GM21737 (cell line): ENCODE measurements around the gene C3orf80.
"Not testable (repeated sequence)": the region's sequence is repeated elsewhere in the genome, so short reads cannot be mapped to it uniquely, and the experiment has no call there.

Source experiments
- ATAC-seq: cut with Tn5 transposase; IDR thresholded peaks from one replicate; pipeline ENCODE4 v1.9.1; 2021; ENCODE audit warnings: mild to moderate bottlenecking, moderate library complexity; ENCODE audit not compliant: unreplicated experiment

C3orf80 gene

DNA sequence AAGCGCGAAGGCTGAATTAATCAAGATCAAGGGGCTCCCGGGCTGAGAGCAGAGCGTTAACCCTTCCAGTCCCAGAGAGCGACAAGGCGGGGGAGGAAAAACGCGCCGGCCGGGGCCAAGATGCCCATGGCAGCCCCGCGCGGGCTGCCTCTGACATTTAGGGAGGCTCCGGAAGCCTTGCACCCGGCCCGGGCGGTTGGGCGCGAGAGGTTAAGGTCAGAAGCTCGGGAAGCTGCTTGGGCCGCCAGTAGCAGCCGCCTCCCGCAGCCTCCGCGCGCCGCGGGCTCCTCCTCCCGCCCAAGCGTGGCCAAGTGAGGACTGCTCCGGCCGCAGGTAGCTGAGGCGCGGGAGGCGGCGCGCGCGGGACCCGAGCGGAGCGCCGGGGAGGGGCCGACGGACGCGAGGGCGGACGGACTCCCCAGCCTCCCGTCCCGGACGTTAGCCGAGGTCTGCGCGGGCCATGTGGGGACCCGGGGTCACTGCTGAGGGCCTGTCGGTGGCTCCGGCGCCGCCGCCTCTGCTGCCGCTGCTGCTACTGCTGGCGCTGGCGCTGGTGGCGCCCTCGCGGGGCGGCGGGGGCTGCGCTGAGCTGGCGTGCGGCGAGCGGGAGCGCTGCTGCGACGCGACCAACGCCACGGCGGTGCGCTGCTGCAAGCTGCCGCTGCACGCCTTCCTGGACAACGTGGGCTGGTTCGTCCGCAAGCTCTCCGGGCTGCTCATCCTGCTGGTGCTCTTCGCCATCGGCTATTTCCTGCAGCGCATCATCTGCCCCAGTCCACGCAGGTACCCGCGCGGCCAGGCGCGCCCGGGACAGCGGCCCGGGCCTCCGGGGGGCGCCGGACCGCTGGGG lies at the start of gene C3orf80:
C3orf80 (plus strand) TSS at position 247 of the 850 bp plus-strand sequence; CDS start at position 461, 214 bp downstream.
- ATAC-seq: peak; percentile 79

DNA sequence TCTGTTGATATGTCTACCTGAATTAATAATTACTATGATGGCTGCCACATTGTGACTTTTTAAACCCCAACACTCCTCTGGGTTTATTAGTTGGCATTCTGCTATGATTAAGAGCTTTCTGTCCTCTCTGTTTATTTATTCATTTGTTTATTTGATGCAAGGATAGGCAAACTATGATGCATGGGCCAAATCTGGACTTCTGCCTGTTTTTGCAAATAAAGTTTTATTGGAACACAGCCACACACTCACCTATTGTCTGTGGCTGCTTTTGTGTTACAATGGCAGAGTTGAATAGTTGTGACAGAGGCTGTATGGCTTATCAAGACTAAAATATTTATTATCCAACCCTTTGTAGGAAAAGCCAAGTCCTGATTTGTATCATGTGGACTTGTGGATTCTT lies 48.3 kb upstream of the C3orf80 start:
- no peak for ATAC-seq

- ATAC-seq: not testable (repeated sequence)
Observed at GRCh38 chr3:160178661-160179060, 46.6 kb upstream of the C3orf80 start.

GRCh38 chr3:160179403-160179802 lies 45.8 kb upstream of the C3orf80 start:
- ATAC-seq: not testable (repeated sequence)

GRCh38 chr3:160179906-160180305 lies 45.3 kb upstream of the C3orf80 start:
- no peak for ATAC-seq

DNA sequence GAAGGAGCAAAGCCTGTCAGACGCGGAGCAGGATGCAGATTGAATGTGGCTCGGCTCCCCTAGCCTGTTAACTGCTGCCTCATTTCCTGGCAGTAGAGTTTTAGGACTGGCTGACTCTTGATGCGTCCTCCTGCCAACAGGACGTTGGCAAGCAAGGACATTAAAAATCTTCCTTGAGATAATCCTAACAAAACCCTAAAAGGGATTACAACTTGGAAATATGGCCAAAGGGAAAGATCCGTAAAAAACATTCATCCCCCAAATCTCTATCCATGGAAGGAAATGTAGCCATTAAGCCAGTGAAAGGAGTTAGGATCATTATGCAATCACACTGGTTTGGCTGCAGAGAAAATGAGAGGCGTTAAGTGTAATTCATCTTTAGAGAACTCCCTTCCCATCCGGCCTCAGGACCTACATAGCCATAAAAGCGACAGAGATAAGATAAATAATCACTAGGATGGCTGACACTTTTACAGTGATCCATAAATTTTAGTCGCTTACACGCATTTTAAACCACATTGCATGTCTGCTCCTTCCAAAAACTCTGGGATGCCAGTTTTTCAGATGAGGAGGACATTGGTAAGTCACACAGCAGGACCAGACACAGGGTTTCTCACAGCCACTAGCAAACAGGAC lies 44.5 kb upstream of the C3orf80 start:
- no peak for ATAC-seq

- no peak for ATAC-seq
Observed at GRCh38 chr3:160183345-160184076, 41.7 kb upstream of the C3orf80 start.

- no peak for ATAC-seq
Observed at GRCh38 chr3:160184655-160185054, 40.6 kb upstream of the C3orf80 start.

GRCh38 chr3:160185751-160186150 lies 39.5 kb upstream of the C3orf80 start:
- no peak for ATAC-seq

DNA sequence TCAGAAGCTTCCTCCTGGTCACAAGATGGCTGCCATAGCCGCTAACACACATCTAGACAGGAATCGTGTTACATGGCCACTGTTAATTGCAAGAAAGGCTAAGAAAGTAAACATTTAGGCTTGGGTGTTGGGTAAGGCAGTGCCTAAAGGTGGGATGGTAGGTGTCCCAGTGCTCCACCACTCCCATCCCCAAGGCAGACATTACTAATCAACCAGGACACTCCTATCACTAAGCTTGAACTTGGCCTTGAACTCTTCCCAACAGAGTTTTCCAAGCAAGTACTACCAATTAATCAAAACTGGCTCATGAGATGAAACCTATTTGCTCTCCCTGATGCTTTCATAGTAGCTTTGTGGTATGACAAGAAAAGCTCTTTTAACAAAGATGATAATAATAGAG lies 37.9 kb upstream of the C3orf80 start:
- ATAC-seq: no peak

DNA sequence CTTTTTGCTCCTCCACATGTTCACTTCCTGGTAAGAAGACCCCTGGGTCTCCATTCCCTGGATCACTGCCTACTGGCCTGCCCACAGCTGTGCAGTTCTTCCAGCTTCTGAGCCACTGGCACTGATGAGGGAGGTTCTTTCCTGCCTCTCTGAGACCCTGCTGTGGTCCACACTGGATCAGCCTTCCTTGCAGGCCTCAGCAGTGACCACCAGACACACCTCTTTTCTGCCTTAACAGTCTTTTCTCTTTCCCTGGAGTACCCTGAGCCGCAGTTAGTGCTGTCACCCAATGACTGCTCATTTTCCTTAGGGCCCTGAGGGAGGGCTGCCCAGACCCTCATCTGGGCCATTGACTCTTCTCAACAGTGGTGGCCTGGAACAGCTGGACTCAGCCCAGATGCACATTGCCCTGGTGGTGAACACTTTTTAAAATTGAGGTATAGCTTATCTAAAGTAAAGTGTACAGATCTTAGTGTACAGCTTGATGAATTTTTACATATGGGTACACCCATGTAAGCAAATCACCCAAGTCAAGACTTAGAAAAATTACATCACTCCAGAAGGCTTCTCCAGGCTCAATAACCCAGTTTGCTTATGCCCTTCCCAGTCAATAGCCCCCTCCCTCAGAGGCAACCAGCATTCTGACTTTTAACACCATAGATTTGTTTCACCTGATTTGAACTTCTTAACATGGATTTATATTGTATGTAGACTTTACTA lies 32.8 kb upstream of the C3orf80 start:
- ATAC-seq: no peak

DNA sequence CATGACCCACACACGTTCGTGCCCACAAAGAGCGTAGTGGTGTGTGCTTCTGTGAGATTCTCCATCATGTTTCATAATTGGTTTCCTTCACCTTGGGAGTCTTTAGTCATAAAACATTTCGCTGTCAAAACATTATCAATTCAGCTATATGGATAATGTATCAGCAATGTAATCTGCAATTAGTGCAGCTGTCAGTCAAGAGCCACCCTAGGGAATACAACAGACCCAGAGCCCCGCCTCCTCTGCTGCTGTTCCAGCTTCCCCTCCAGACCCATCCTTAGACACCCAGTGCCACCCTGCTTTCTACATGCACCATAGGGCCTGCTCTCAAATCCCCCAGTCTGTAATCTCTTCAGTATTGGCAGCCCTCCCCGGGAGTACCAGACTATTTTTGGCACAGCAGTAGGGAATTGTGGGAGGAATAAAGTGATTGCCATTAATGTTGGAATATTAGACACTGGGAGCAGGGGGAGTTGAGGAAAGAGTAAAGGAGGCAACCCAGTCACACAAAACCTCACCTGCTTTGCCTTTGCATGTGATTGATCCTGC lies 31.5 kb upstream of the C3orf80 start:
- ATAC-seq: no peak

GRCh38 chr3:160194438-160194837 lies 30.8 kb upstream of the C3orf80 start:
- no peak for ATAC-seq

- no peak for ATAC-seq
Observed at GRCh38 chr3:160195106-160195505, 30.1 kb upstream of the C3orf80 start.

DNA sequence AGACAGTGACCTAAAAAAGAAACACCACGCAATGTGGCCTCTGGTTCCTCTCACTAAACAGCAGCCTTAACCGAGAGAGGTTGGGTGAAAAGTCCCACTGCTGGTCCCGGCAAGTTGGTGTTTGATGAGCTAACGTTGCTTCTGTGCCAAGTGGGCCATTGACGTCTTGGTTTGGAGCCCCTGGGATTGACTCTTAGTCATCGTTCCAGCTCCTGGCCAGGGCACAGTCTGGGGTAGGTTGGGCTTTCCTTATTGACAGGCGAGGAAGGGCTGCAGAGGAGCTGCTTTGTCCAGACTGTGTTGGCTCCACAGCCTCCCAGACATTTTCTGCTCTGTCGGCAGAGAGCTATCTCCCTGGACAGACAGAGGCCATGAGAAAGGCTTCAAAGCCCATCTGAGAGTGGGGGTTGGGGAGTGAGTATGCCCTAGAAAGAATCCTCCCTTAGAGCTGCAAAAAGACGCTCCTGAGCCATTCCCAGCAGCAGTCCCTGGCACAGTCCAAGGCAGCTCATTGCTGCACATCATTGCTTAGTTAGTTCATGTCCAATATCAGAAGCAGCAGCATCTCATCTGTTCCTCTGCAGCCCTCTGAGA lies 28.6 kb upstream of the C3orf80 start:
- no peak for ATAC-seq

DNA sequence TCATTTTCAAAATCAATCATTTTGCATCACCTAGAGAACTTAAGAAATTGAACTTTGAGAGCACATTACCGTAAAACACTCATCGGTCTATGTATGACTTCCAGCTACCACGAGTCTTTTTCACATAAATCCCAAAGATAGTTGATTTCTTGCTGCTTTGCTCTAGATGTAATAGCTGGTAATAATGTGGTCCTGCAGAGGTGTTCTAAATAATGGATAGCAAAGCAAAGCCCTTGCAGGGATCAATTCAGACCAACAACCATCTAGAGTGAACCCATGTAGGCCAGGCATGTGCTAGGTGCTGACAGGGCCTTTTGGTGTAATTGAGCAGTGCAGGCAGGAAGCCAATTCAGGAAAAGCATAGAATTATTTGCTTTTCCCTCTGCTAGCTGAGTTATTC lies 26.1 kb upstream of the C3orf80 start:
- no peak for ATAC-seq

GRCh38 chr3:160200353-160200752 lies 24.9 kb upstream of the C3orf80 start:
- ATAC-seq: no peak

- not testable (repeated sequence) for ATAC-seq
Observed at GRCh38 chr3:160204396-160205011, 20.7 kb upstream of the C3orf80 start.

DNA sequence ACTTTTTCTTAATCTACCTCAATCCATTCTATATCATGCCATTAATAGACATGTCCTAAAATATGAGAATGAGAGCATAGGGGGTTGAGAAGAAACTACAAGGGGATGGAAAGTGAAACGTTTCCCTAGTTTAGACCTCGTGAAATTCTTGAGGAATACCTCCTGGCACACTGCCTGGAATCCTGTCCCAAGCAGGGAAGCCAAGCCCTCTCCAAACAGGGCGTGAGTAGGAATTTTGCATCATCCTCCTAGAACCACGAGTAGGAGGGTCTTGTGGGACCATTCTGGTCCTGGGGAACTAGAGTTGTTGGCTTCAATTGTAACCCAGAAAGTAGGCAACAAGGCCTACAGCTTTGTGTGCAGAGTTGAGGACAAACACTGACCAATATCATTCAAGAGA lies 19.6 kb upstream of the C3orf80 start:
- ATAC-seq: no peak

DNA sequence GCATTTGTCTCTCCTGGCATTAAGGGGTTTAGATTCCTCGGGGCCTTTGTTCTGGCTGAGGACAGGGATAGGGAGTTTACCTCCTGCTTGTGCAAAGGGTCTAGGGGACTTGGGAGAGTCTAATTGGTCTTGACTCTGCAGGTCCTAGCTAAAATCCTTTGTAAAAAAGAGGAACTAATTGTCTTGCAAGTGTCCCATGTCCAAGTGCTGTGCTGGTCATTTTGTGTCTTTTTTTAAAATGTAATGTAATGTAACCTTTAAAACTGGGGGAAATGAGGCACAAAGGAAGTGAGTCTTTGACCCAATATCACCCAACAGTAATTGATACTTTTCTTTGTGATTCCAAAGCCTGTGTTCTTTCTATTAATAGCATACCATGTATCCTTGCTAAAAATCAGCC lies 14.9 kb upstream of the C3orf80 start:
- no peak for ATAC-seq
